ENCODE data around the gene CYB5R3.

Gene CYB5R3

GRCh38 chr22:42644422-42645340, 4.5 kb downstream of the CYB5R3 start:
- DNase-seq: no peak

DNA sequence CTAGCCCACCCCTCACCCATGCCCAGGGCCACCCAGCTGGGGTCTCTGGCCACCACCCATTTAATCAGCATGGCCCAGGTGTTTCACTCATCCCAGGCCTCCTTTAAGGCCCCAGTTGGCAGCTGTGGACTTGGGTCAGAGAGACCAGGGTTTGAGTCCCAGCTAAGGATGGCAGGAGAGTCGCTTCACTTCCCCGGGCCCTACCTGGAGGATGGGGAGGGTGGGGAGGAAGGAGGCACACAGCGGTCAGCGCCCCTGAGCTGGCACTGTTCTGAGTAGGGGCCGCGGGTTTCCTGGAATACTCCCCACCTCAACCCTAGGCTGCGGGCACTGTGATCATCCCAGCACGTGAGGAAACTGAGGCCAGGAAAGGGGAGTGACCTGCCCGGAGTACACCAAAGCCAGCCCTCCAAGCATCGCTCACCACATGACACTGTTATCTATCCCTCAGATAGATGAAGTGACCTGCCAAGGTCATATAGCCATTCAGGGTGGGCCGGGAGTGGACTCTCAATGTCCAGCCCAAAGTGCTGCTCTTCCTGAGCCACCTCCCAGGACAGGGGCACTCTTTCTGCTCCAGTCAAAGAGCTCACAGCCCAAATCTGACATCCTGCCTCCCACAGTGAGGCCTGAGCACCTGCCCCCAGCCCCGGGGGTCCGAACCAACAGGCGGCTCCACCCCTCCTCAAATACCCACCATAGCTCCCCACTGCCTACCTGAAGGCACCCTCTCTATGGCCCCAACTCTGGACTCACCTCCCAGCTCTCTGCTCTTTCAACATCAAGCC, 5.4 kb downstream of the CYB5R3 start:
- DNase-seq: no peak

DNA sequence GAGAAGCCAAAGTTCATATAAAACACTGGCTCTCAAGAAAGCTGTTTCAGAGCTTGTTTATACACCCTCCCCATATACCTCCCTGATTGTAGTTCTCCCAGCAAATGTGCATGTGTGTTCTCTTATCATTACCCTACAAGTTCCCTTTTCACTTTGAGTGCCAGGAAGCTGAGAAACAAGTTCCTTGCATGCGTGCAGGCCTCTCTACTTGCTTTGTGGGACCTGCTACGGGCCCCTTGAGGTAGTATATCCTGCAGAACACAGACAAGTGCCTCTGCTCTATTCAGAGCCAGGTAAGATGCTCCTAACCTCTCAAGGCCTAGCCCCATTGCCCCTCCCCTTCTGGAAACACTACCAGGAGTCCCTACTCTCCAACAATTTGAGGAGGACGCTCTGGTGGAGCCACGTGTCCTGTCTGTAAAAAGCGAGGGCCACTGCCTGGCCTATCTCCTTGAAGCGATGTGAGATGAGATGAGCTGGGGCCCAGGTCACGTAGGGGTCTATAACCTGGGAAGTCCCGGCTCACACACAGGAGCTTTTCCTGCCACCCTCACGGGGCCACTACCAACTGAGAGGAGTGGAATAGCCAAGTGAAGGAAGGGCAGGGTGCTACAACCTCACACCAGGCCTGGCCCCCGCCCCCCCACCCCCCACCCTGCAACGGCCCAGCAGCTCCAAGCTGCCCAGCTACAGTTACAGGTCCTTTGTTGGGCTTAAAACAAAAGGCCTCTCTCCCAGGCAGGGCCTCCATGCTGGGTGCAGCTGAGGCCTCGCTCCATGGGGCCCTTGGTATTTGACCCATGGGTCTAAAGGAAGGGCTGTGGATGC, 6.2 kb downstream of the CYB5R3 start:
- no peak for DNase-seq

GRCh38 chr22:42641801-42642413, 7.3 kb downstream of the CYB5R3 start:
- no peak for DNase-seq

GRCh38 chr22:42639541-42640241, 9.5 kb downstream of the CYB5R3 start:
- no peak for DNase-seq

GRCh38 chr22:42637555-42637954, 11.6 kb downstream of the CYB5R3 start:
- no peak for DNase-seq

- DNase-seq: no peak
Measured at GRCh38 chr22:42636506-42636905, 12.7 kb downstream of the CYB5R3 start.

DNA sequence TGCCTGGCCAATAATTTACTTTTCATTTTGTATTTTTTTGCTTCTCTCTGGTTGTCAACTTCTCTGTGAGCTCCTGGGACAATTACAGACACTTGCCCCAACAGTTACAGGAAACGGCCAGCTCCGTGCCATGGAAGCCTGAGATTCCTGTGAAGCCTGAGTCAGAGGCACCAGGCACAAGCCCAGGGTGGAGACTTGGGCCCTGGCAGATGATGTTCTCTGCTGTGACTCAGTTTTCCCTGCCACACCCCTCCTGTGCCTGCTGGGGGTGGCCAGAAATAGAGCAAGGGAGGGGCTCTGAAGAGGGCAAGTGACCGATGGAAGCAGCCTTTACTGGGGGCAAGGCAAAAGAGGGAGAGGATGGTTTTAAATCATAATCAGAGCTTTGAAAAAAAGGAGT, 13.7 kb downstream of the CYB5R3 start:
- peak; percentile 34 for DNase-seq

GRCh38 chr22:42633013-42633412, 16.2 kb downstream of the CYB5R3 start:
- DNase-seq: no peak

GRCh38 chr22:42632096-42632495, 17.1 kb downstream of the CYB5R3 start:
- DNase-seq: no peak

- DNase-seq: no peak
Measured at GRCh38 chr22:42630901-42631602, 18.1 kb downstream of the CYB5R3 start.

DNA sequence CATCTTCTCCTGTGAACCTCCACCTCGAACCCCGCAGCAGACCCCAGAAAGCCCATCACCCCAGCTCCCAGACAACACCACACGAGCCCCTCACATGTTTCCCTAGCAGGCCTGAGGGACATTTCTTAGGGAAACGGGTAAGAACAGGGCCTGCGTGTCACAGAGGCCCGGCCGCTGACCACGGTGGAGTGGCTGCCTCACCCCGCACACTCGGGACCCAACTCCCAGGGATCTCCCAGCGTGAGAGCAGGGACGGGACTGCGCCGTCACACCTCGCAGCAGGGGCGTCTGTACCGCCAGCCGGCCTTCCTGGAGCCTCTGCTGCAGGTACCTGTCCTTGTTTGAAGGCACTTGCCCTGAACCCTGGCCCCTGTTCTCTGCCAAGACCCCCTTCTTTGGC, 19.0 kb downstream of the CYB5R3 start:
- DNase-seq: no peak

DNA sequence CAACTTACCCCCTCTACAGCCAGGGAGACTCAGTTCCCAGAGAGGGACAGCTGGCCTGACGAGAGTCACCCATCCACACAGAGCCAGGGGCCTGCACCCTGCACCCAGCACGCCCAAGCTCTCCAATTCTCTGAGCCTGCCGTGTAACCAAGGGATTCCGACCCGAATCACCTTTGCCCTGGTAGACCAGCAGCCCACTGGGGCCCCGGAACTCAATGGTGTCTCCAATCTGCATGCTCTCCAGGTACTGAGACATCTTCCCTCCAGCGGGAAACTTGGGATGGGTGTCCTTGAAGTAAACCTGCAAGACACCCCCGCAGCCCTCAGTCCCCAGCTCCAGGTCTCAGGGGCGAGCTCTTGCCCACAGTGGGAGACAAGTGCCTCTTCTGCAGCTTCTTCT, 21.2 kb downstream of the CYB5R3 start:
- DNase-seq: no peak

GRCh38 chr22:42626951-42627625, 22.1 kb downstream of the CYB5R3 start:
- no peak for DNase-seq

- no peak for DNase-seq
Measured at GRCh38 chr22:42626431-42626830, 22.8 kb downstream of the CYB5R3 start.

GRCh38 chr22:42625416-42625815, 23.8 kb downstream of the CYB5R3 start:
- DNase-seq: no peak

GRCh38 chr22:42624551-42625106, 24.6 kb downstream of the CYB5R3 start:
- no peak for DNase-seq

DNA sequence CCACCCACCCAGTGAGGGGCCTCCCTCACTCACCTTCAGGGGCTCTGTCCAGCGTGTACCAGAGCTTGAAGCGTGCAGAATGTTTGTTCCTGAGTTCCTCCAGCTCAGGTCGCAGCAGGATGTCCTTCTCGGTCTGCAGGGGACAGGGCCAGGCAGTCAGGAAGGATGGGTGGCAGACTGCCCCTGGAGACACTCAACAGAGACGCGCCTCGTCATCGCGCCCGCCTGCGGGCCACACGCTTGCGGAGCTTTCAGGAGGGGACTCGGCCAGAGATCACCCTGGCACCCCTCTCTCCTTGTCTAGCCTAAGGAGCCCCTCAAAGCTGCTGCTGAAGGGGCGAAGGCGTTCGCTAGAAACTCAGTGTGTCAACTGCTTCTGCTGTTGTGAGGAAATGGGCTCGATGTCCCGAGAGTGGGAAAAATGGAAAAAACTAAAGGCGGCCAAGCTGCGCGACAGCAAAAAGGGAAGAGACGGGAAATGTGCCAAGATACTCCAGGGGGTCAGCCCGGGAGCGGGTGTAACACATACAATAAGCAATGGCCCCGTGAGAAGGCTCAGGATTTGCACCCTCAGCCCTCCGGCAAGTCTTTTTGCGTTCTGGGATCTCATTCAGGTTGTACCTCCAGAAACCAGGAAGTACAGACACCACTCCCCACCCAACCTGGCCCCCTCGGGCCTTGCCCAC, 25.3 kb downstream of the CYB5R3 start:
- DNase-seq: no peak

GRCh38 chr22:42623301-42623751, 25.9 kb downstream of the CYB5R3 start:
- no peak for DNase-seq

Measured in activated CD4-positive, alpha-beta T cell treated with anti-CD3 and anti-CD28 coated beads for 48 hours (primary cell).